Posterior vena cava (tissue), 2 donors: ENCODE data around the gene IL3. TPM values are rescaled to one million over a fixed set of nuclear protein-coding genes. Genes with fewer than 3 reads are reported as not detected.
A peak's percentile ranks its signal among the peaks of the same experiment; 100 is the strongest.

Experiments
- DNase-seq: peaks from one replicate; pipeline ENCODE4 v3.0.0-alpha.2; 2020; ENCODE audit warnings: low spot score
- intact Hi-C, 2 donors: fragments of 100-400 bp; cut with DNase I; formaldehyde crosslinking; loops; one replicate each; pipeline versions ENCODE4 v1.14.1 to v1.14.2; 2022 to 2023
- total RNA-seq, 2 donors: library from RNA; stranded (reverse); fragmentation: NEBNext Ultra II Directional; extraction: Animal tissue kit (Norgen Biotek cat#: 25700); gene quantifications; one replicate each; pipeline ENCODE4 v1.2.1, GENCODE V29; 2021
- donor health status: DM: yes; HTN: yes; CAD: no.
- donor health status: DM: yes; HTN: yes; CAD: no.

The IL3 gene
- total RNA-seq, 2 donors from 2014 or later = not detected

GRCh38 chr5:132024789-132025402, 35.6 kb upstream of the IL3 start:
- DNase-seq = no peak
- intact Hi-C loops = no loop called here

GRCh38 chr5:132025403-132025971, 35.0 kb upstream of the IL3 start:
- intact Hi-C loops = no loop called here
- peak; percentile 58 for DNase-seq

GRCh38 chr5:132026516-132027008, 33.9 kb upstream of the IL3 start:
- DNase-seq = peak; percentile 48
- intact Hi-C loops = no loop called here

- DNase-seq = peak; percentile 55
Observed at GRCh38 chr5:132027027-132027426, 33.4 kb upstream of the IL3 start.

GRCh38 chr5:132029609-132030330, 30.7 kb upstream of the IL3 start:
- DNase-seq = no peak
- intact Hi-C loops = no loop called here

More at GRCh38 chr5:132027027-132027426, 33.4 kb upstream of the IL3 start:
- intact Hi-C loops = no loop called here

GRCh38 chr5:132030610-132031009, 29.8 kb upstream of the IL3 start:
- peak; percentile 37 for DNase-seq

GRCh38 chr5:132032196-132032595, 28.3 kb upstream of the IL3 start:
- intact Hi-C loops = no loop called here

More at GRCh38 chr5:132030610-132031009, 29.8 kb upstream of the IL3 start:
- intact Hi-C loops = no loop called here

GRCh38 chr5:132033122-132033521, 27.3 kb upstream of the IL3 start:
- intact Hi-C loops = no loop called here
- no peak for DNase-seq

More at GRCh38 chr5:132032196-132032595, 28.3 kb upstream of the IL3 start:
- DNase-seq = no peak

GRCh38 chr5:132037353-132037752, 23.1 kb upstream of the IL3 start:
- intact Hi-C loops = no loop called here
- DNase-seq = no peak

- DNase-seq = no peak
- intact Hi-C loops = no loop called here
Observed at GRCh38 chr5:132044207-132044606, 16.2 kb upstream of the IL3 start.

- intact Hi-C loops = no loop called here
- DNase-seq = peak; percentile 56
Observed at GRCh38 chr5:132046880-132047299, 13.6 kb upstream of the IL3 start.

- DNase-seq = no peak
- intact Hi-C loops = no loop called here
Observed at GRCh38 chr5:132049093-132049492, 11.4 kb upstream of the IL3 start.

GRCh38 chr5:132049559-132049958, 10.9 kb upstream of the IL3 start:
- DNase-seq = peak; percentile 38
- intact Hi-C loops = no loop called here

- peak; percentile 83 for DNase-seq
- intact Hi-C loops = no loop called here
Observed at GRCh38 chr5:132050136-132050535, 10.3 kb upstream of the IL3 start.

GRCh38 chr5:132050661-132051552, 9.5 kb upstream of the IL3 start:
- intact Hi-C loops = no loop called here
- no peak for DNase-seq

- no peak for DNase-seq
Observed at GRCh38 chr5:132052520-132052919, 7.9 kb upstream of the IL3 start.

GRCh38 chr5:132053483-132053882, 7.0 kb upstream of the IL3 start:
- DNase-seq = peak; percentile 41
- intact Hi-C loops = no loop called here

More at GRCh38 chr5:132052520-132052919, 7.9 kb upstream of the IL3 start:
- intact Hi-C loops = no loop called here

GRCh38 chr5:132054031-132054696, 6.3 kb upstream of the IL3 start:
- DNase-seq = peak; percentile 42
- intact Hi-C loops = no loop called here
